COR-L47 (cell line): Measurements from ENCODE around the gene PRPF6.
A peak's percentile ranks its signal among the peaks of the same experiment; 100 is the strongest.

Source experiments
- DNase-seq: peaks from one replicate; lab custom pipeline; 2025; lab: John Stamatoyannopoulos, UW

Gene PRPF6

GRCh38 chr20:63945031-63945658 lies 35.8 kb upstream of the PRPF6 start:
- DNase-seq: no peak

- DNase-seq: no peak
These were observed 34.7 kb upstream of the PRPF6 start for GRCh38 chr20:63945921-63946920.

GRCh38 chr20:63946986-63947637 lies 33.8 kb upstream of the PRPF6 start:
- no peak for DNase-seq

- no peak for DNase-seq
These were observed 33.1 kb upstream of the PRPF6 start for GRCh38 chr20:63947638-63948456.

- DNase-seq: no peak
These were observed 30.1 kb upstream of the PRPF6 start for GRCh38 chr20:63950701-63951397.

GRCh38 chr20:63951398-63952209 lies 29.3 kb upstream of the PRPF6 start:
- no peak for DNase-seq

- no peak for DNase-seq
These were observed 28.8 kb upstream of the PRPF6 start for GRCh38 chr20:63952210-63952535.

- no peak for DNase-seq
These were observed 28.2 kb upstream of the PRPF6 start for GRCh38 chr20:63952769-63953168.

GRCh38 chr20:63953764-63954429 lies 27.0 kb upstream of the PRPF6 start:
- no peak for DNase-seq

- peak; percentile 31 for DNase-seq
These were observed 25.6 kb upstream of the PRPF6 start for GRCh38 chr20:63955281-63955826.

GRCh38 chr20:63955827-63956663 lies 24.9 kb upstream of the PRPF6 start, which contains the start of gene UCKL1:
TSS of gene UCKL1 (minus strand) at chr20:63956416. CDS start at chr20:63956372, 44 bp downstream.
- DNase-seq: peak; percentile 94

- no peak for DNase-seq
These were observed 24.3 kb upstream of the PRPF6 start for GRCh38 chr20:63956664-63957003.

- peak; percentile 76 for DNase-seq
These were observed 23.8 kb upstream of the PRPF6 start for GRCh38 chr20:63957004-63957689.

GRCh38 chr20:63957690-63958441 lies 23.1 kb upstream of the PRPF6 start:
- DNase-seq: peak; percentile 77

- no peak for DNase-seq
These were observed 22.5 kb upstream of the PRPF6 start for GRCh38 chr20:63958471-63958870.

- DNase-seq: no peak
These were observed 21.8 kb upstream of the PRPF6 start for GRCh38 chr20:63958964-63959698.

GRCh38 chr20:63959699-63960075 lies 21.2 kb upstream of the PRPF6 start:
- no peak for DNase-seq
